ENCODE measurements around the gene ZNF638.

GRCh38 chr2:71306762-71307161 lies 24.8 kb upstream of the ZNF638 start:
- TF ChIP-seq CTCF (IDR thresholded peaks at IDR 0.05) (no peak), ZFX (IDR thresholded peaks at IDR 0.05; ENCODE audit: borderline replicate concordance) (no peak)
